Urinary bladder (tissue), 4 donors: Measurements from ENCODE around the gene SSR1. TPM values are rescaled to one million over a fixed set of nuclear protein-coding genes. Genes with fewer than 3 reads are reported as not detected.
A peak's percentile ranks its signal among the peaks of the same experiment; 100 is the strongest.
"Not testable (repeated sequence)": the region's sequence is repeated elsewhere in the genome, so short reads cannot be mapped to it uniquely, and the experiment has no call there.

Experiments used
- DNase-seq: peaks from one replicate; pipeline ENCODE4 v3.0.0-alpha.2; 2015; ENCODE audit errors: extremely low spot score
- H3K27ac ChIP-seq: one replicate; pipeline ENCODE4 v1.5.1; 2013; ENCODE audit warnings: low read depth, mild to moderate bottlenecking, moderate library complexity
- H3K36me3 ChIP-seq: one replicate; pipeline ENCODE4 v1.6.1; 2013; ENCODE audit warnings: mild to moderate bottlenecking, moderate library complexity; ENCODE audit not compliant: insufficient read depth
- H3K4me1 ChIP-seq: one replicate; pipeline ENCODE4 v1.6.1; 2013; ENCODE audit warnings: mild to moderate bottlenecking, moderate library complexity; ENCODE audit not compliant: insufficient read depth
- H3K4me3 ChIP-seq: one replicate; pipeline ENCODE4 v1.5.1; 2013; ENCODE audit warnings: low read depth, low read length
- WGBS: extraction: QIAGEN DNeasy Blood & Tissue Kit; methylation state at CpG from one replicate; pipeline ENCODE4 v1.1.7; 2013; 5-methylcytosine and 5-hydroxymethylcytosine counted together
- polyA plus RNA-seq: library from polyadenylated mRNA; stranded (reverse); fragments of 200-250 nt; gene quantifications from one replicate; pipeline ENCODE4 v1.2.3, GENCODE V29; 2013
- total RNA-seq: library from RNA; depleted of rRNA; stranded (reverse); fragments of >200 nt; gene quantifications from one replicate; pipeline ENCODE4 v1.2.3, GENCODE V29; 2014
- donor health status: healthy with polysubstance abuse.
- donor health status: healthy.

Gene SSR1
- total and polyA plus RNA-seq, 2 donors = 55.6 to 100.0 TPM

GRCh38 chr6:7264686-7265384, 48.2 kb downstream of the SSR1 start:
- Histone ChIP-seq H3K36me3 (no peaks in the 10 kb centered on the region), H3K27ac (no peak overlapping the region), H3K4me3 (no peak overlapping the region), H3K4me1 (no peaks in the 10 kb centered on the region)
- no peak for DNase-seq
- WGBS = 89% methylated on average over 17 of the region's 17 CpGs

- WGBS = 94% methylated on average over 15 of the region's 15 CpGs
- Histone ChIP-seq H3K27ac (no peak overlapping the region), H3K4me3 (no peak overlapping the region), H3K36me3 (no peaks in the 10 kb centered on the region), H3K4me1 (no peaks in the 10 kb centered on the region)
- DNase-seq = no peak
Observed at GRCh38 chr6:7264041-7264440, 49.0 kb downstream of the SSR1 start.

- H3K4me1 ChIP-seq, H3K4me3 ChIP-seq, DNase-seq, H3K27ac ChIP-seq, H3K36me3 ChIP-seq: not testable (repeated sequence)
- 92% methylated on average over 9 of the region's 9 CpGs for WGBS
Observed at GRCh38 chr6:7263519-7263805, 49.5 kb downstream of the SSR1 start.

- H3K4me1 ChIP-seq = no peaks in the 10 kb centered on the region
- H3K36me3 ChIP-seq = no peaks in the 10 kb centered on the region
- 87% methylated on average over 16 of the region's 16 CpGs for WGBS
- H3K4me3 ChIP-seq = no peak overlapping the region
- no peak for DNase-seq
- H3K27ac ChIP-seq = no peak overlapping the region
Observed at GRCh38 chr6:7262746-7263518, 50.1 kb downstream of the SSR1 start.

GRCh38 chr6:7261852-7262461, 51.0 kb downstream of the SSR1 start:
- H3K27ac ChIP-seq = no peak overlapping the region
- H3K4me3 ChIP-seq = peak overlapping the region; percentile 51
- WGBS = 56% methylated on average over 13 of the region's 13 CpGs
- H3K4me1 ChIP-seq = no peaks in the 10 kb centered on the region
- H3K36me3 ChIP-seq = no peaks in the 10 kb centered on the region
- no peak for DNase-seq

GRCh38 chr6:7261032-7261841, 51.8 kb downstream of the SSR1 start:
- 3% methylated on average over 43 of the region's 43 CpGs for WGBS
- Histone ChIP-seq H3K4me3 (peak overlapping the region; percentile 51), H3K4me1 (no peaks in the 10 kb centered on the region), H3K36me3 (no peaks in the 10 kb centered on the region), H3K27ac (peak overlapping the region; percentile 59)
- DNase-seq = peak; percentile 74

- peak overlapping the region; percentile 51 for H3K4me3 ChIP-seq
- no peaks in the 10 kb centered on the region for H3K4me1 ChIP-seq
- no peaks in the 10 kb centered on the region for H3K36me3 ChIP-seq
- WGBS = 55% methylated on average over 13 of the region's 13 CpGs
- no peak overlapping the region for H3K27ac ChIP-seq
- DNase-seq = no peak
Observed at GRCh38 chr6:7260291-7261031, 52.5 kb downstream of the SSR1 start.

- no peak overlapping the region for H3K4me3 ChIP-seq
- DNase-seq = no peak
- H3K27ac ChIP-seq = no peak overlapping the region
- no peaks in the 10 kb centered on the region for H3K36me3 ChIP-seq
- no peaks in the 10 kb centered on the region for H3K4me1 ChIP-seq
- WGBS = 82% methylated on average over 9 of the region's 9 CpGs
Observed at GRCh38 chr6:7258231-7258763, 54.7 kb downstream of the SSR1 start.

- no peak overlapping the region for H3K4me3 ChIP-seq
Observed at GRCh38 chr6:7257521-7258230, 55.3 kb downstream of the SSR1 start.

GRCh38 chr6:7256785-7257184, 56.2 kb downstream of the SSR1 start:
- DNase-seq = no peak
- Histone ChIP-seq H3K36me3 (no peaks in the 10 kb centered on the region), H3K27ac (no peak overlapping the region), H3K4me3 (no peak overlapping the region), H3K4me1 (no peaks in the 10 kb centered on the region)
- WGBS = 95% methylated on average over 4 of the region's 4 CpGs

More at GRCh38 chr6:7257521-7258230, 55.3 kb downstream of the SSR1 start:
- no peak for DNase-seq
- no peaks in the 10 kb centered on the region for H3K4me1 ChIP-seq
- no peak overlapping the region for H3K27ac ChIP-seq
- H3K36me3 ChIP-seq = no peaks in the 10 kb centered on the region
- 94% methylated on average over 18 of the region's 18 CpGs for WGBS

- DNase-seq = no peak
- H3K36me3 ChIP-seq = no peaks in the 10 kb centered on the region
Observed at GRCh38 chr6:7255918-7256317, 57.1 kb downstream of the SSR1 start.

GRCh38 chr6:7254980-7255835, 57.8 kb downstream of the SSR1 start:
- DNase-seq = no peak
- Histone ChIP-seq H3K4me1 (no peaks in the 10 kb centered on the region), H3K27ac (no peak overlapping the region), H3K36me3 (no peaks in the 10 kb centered on the region), H3K4me3 (no peak overlapping the region)
- 66% methylated on average over 12 of the region's 12 CpGs for WGBS

More at GRCh38 chr6:7255918-7256317, 57.1 kb downstream of the SSR1 start:
- Histone ChIP-seq H3K4me3 (no peak overlapping the region), H3K4me1 (no peaks in the 10 kb centered on the region), H3K27ac (no peak overlapping the region)
- WGBS = 96% methylated on average over 5 of the region's 5 CpGs
